ENCODE data around the gene ZBTB7C. TPM values are rescaled to one million over a fixed set of nuclear protein-coding genes. Genes with fewer than 3 reads are reported as not detected.

The ZBTB7C gene
- total and polyA plus RNA-seq, 9 of the 15 experiments (the other 6 are each of a cell fraction or from before 2014, with no cell fraction given): not detected

DNA sequence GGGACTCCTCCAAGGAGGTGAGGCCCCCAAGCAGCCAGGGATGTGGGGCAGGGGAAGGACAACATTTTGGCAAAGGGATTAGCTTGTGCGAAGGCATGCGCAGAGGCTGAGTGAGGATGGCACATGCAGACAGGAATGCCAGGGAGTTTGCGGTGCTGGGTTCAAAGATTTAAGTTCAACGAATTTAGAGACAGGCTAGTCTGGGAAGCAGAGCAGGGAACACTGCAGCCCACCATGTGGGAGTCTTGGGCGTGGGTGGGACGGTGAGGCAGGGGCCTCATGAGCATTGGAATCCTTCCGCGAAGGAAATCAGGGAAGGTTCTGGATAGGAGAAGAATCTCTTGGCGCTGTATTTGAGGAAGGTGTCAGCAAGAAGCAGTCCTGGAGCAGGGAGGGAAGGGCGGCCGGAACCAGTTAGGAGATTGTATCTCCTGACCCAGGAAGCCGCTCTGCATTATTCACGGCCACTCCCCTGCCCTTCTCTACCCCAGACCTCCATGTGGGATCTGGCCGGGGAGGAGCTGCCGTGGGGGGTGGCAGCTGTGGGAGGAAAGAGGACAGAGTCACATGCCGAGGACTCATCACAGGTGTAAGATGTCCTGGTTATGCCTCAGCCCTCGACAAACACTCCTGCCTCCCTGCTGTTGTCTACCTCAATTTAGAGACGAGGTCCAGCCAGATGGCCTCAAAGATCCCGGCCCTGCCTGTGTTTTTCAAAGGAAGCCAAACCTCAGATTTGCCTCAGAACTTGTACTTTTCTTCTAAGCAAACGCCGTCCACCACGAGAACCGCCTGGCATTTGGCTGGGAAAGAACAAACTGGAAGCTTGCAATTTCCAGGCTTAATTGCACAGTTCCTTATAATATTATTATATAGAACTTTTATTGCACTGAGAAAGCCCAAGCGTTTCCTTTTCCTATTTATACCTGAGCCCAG, 355.0 kb downstream of the ZBTB7C start (continued):
- TF ChIP-seq U2AF2 (optimal IDR thresholded peaks at IDR 0.05; ENCODE audit: low read depth, low read length): no peak
- TF ChIP-seq, protein P1, sequence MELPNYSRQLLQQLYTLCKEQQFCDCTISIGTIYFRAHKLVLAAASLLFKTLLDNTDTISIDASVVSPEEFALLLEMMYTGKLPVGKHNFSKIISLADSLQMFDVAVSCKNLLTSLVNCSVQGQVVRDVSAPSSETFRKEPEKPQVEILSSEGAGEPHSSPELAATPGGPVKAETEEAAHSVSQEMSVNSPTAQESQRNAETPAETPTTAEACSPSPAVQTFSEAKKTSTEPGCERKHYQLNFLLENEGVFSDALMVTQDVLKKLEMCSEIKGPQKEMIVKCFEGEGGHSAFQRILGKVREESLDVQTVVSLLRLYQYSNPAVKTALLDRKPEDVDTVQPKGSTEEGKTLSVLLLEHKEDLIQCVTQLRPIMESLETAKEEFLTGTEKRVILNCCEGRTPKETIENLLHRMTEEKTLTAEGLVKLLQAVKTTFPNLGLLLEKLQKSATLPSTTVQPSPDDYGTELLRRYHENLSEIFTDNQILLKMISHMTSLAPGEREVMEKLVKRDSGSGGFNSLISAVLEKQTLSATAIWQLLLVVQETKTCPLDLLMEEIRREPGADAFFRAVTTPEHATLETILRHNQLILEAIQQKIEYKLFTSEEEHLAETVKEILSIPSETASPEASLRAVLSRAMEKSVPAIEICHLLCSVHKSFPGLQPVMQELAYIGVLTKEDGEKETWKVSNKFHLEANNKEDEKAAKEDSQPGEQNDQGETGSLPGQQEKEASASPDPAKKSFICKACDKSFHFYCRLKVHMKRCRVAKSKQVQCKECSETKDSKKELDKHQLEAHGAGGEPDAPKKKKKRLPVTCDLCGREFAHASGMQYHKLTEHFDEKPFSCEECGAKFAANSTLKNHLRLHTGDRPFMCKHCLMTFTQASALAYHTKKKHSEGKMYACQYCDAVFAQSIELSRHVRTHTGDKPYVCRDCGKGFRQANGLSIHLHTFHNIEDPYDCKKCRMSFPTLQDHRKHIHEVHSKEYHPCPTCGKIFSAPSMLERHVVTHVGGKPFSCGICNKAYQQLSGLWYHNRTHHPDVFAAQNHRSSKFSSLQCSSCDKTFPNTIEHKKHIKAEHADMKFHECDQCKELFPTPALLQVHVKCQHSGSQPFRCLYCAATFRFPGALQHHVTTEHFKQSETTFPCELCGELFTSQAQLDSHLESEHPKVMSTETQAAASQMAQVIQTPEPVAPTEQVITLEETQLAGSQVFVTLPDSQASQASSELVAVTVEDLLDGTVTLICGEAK (IDR thresholded peaks at IDR 0.05): peak; percentile 71
- TF ChIP-seq, protein P1 (CRISPR knock-in tag; IDR thresholded peaks at IDR 0.05): no peak
- no peak for TF ChIP-seq EP300 (IDR thresholded peaks at IDR 0.05; ENCODE audit: low read length)
- TF ChIP-seq NR2C2 (CRISPR knock-in tag; IDR thresholded peaks at IDR 0.05): no peak
- peak; percentile 84 for TF ChIP-seq NR2C2 (tag; IDR thresholded peaks at IDR 0.05)

All from K562 (cell line).